Measurements from ENCODE around the gene BEST2. TPM values are rescaled to one million over a fixed set of nuclear protein-coding genes. Genes with fewer than 3 reads are reported as not detected.

The BEST2 gene
- total and polyA plus RNA-seq, 7 donors: 0.36 to 50.0 (median 45.1) TPM; not detected in 3

DNA sequence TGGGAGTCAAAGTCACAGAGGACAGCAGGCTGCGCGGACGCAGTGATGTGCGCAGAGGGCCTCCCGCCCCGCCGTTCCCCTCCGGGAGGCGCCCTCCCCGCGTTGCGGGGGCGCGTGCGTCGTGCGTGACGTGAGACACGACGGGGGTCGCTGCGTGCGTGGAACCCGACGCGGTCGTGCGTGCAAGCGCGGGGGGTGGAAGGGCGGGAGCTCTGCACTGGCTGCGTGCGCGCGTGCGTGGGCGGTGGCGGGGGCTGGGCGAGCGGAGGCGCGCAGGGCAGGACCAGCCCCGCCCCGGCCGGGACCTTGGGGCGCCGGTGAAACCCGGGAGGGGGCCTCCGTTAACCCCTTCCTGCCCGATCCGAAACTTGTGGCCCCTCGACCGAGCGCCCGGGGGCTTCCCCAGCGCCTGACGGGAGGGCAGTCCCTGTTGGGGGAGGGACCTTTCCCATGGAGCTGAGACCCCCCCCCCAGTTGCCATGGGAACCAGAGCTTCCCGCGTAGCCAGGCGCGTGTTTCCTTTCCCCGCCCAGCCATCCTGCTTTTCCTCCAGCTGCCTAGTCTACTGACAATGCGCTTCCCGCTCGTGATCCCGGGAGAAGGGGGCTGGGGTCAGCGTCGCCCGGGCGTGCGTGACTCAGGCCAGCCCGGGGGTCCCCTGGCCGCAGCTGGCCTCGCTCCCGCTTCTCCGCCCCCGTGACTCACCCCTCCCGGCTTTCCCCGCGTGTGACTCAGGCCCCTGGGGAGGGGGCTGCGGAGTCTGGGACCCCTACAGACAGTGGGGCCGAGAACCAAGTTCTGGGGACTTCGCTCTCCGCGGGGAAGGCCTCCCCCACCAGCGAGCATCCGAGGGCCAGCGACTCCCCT lies 31.1 kb downstream of the BEST2 start:
- Histone ChIP-seq H3K9me3 (no peaks in the 10 kb centered on the region), H3K4me1 (peaks cover 0 to 66% (median 59%) of the 10 kb centered on the region in 4 donors), H3K27me3 (no peaks in the 10 kb centered on the region), H3K36me3 (no peaks in the 10 kb centered on the region), H3K4me3 (peak overlapping the region; percentile 32 to 63 (median 52)), H3K27ac (peak overlapping the region; percentile 97 to 100 (median 98))
- peak; percentile 94 to 99 (median 98) for TF ChIP-seq EP300 (IDR thresholded peaks at IDR 0.05)
- TF ChIP-seq POLR2AphosphoS5 (IDR thresholded peaks at IDR 0.05): peak; percentile 88 to 96 (median 93)
- TF ChIP-seq, protein P1, sequence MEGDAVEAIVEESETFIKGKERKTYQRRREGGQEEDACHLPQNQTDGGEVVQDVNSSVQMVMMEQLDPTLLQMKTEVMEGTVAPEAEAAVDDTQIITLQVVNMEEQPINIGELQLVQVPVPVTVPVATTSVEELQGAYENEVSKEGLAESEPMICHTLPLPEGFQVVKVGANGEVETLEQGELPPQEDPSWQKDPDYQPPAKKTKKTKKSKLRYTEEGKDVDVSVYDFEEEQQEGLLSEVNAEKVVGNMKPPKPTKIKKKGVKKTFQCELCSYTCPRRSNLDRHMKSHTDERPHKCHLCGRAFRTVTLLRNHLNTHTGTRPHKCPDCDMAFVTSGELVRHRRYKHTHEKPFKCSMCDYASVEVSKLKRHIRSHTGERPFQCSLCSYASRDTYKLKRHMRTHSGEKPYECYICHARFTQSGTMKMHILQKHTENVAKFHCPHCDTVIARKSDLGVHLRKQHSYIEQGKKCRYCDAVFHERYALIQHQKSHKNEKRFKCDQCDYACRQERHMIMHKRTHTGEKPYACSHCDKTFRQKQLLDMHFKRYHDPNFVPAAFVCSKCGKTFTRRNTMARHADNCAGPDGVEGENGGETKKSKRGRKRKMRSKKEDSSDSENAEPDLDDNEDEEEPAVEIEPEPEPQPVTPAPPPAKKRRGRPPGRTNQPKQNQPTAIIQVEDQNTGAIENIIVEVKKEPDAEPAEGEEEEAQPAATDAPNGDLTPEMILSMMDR (IDR thresholded peaks at IDR 0.05): no peak
- peak; percentile 96 for DNase-seq
- WGBS, 2 donors: 1 to 2% methylated on average over 88 of the region's 88 CpGs
- intact Hi-C loops (cut with DNase I): no loop called here

DNA sequence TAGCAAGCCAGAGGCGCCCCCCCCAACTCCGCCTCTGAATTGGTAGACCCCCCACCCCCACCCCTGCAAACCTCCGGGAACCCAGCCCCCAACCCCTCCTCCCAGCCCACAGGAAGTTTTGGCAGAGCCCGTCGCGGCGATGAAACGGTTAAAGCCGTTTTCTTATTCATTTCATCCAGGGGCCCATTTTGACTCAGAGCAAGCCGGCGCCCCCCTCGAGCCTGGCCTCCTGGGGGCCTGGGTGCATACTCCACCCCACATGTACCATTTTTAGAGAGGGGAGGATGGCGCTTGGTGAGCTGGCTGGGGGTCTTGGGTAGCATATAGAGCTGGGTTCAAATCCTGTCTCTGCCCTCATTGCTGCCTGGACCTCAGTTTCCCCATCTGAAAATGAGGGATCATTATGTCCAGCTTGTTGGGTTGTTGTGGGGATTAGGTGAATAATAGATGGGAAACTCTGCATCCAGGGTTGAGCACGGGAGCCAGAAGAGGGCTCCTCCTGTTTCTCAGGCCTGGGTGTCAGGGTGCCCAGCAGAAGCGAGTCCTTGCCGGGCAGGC lies 31.8 kb downstream of the BEST2 start:
- Histone ChIP-seq H3K4me1 (peaks cover 0 to 67% (median 62%) of the 10 kb centered on the region in 4 donors), H3K4me3 (peak overlapping the region; percentile 32 to 63 (median 52)), H3K36me3 (no peaks in the 10 kb centered on the region), H3K27ac (peak overlapping the region; percentile 97 to 100 (median 98)), H3K9me3 (no peaks in the 10 kb centered on the region), H3K27me3 (no peaks in the 10 kb centered on the region)
- intact Hi-C loops (cut with DNase I): no loop called here
- TF ChIP-seq, protein P1 (IDR thresholded peaks at IDR 0.05): no peak
- no peak for TF ChIP-seq EP300 (IDR thresholded peaks at IDR 0.05)
- no peak for TF ChIP-seq POLR2AphosphoS5 (IDR thresholded peaks at IDR 0.05)
- no peak for TF ChIP-seq POLR2A (IDR thresholded peaks at IDR 0.05)
- WGBS, 2 donors: 11 to 13% methylated on average over 16 of the region's 16 CpGs
- no peak for DNase-seq

DNA sequence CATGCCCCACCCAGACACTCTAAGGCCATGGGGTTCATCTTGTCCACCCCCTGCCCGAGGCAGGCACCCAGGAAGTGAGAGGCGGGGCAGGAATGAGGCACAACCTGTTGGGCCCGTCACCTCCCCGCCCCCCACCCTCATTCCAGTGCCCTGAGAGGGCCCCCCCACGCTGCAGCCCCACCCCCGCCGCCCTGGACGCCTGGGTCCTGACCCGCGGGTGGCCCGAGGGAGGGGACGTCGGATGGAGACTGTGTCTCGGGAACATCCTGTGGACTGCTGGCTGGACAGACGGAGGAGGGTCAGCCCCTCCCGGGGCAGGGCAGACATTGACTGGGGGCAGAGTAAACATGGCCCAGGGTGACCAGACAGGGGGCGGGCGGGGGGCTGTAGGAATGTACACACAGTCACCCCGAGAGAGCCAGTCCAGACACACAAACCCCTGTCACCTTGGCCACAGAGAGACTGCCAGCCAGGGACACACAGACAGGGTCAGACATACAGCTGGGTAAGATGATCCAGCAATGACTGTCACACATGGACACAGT lies 32.3 kb downstream of the BEST2 start:
- intact Hi-C loops (cut with DNase I): no loop called here
- Histone ChIP-seq H3K27me3 (no peaks in the 10 kb centered on the region), H3K9me3 (no peaks in the 10 kb centered on the region), H3K36me3 (no peaks in the 10 kb centered on the region), H3K4me1 (peaks cover 0 to 67% (median 62%) of the 10 kb centered on the region in 4 donors), H3K27ac (peak overlapping the region; percentile 97 to 100 (median 98)), H3K4me3 (peak overlapping the region in 1 of 4 donors; percentile 63)
- TF ChIP-seq, protein P1 (IDR thresholded peaks at IDR 0.05): no peak
- TF ChIP-seq POLR2AphosphoS5 (IDR thresholded peaks at IDR 0.05) (no peak), POLR2A (IDR thresholded peaks at IDR 0.05) (no peak), EP300 (IDR thresholded peaks at IDR 0.05) (no peak)
- DNase-seq: no peak
- WGBS, 2 donors: 8 to 38% methylated on average over 19 of the region's 19 CpGs

DNA sequence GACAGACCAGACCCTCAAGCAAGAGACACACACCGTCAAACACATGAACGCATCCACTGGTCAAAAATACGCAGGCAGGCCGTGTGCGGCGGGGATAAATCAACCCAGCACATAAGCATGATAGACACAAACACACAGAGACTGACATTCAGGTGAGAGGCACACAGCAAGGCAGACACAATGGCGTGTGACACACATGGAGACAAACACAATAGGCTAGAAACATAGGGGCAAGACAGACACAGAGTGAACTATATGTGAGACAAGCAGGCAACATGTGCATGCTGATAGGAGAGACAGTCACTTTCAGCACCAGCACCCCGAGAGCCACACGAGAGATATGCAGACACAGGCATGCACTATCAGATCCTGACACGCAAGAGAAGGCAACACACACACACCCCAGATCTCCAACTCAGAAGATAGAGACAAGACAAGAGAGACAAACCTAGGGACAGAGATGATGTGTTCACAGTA lies 32.8 kb downstream of the BEST2 start:
- H3K4me3 ChIP-seq: peak overlapping the region in 1 of 4 donors; percentile 2
- TF ChIP-seq EP300 (IDR thresholded peaks at IDR 0.05): no peak
- TF ChIP-seq POLR2AphosphoS5 (IDR thresholded peaks at IDR 0.05): no peak
- TF ChIP-seq POLR2A (IDR thresholded peaks at IDR 0.05): no peak
- TF ChIP-seq, protein P1 (IDR thresholded peaks at IDR 0.05): no peak
- peak overlapping the region; percentile 97 to 100 (median 98) for H3K27ac ChIP-seq
- DNase-seq: no peak
- intact Hi-C loops (cut with DNase I): no loop called here
- H3K36me3 ChIP-seq: no peaks in the 10 kb centered on the region
- 64 to 68% methylated on average over 10 of the region's 10 CpGs for WGBS, 2 donors
- peaks cover 0 to 67% (median 62%) of the 10 kb centered on the region in 4 donors for H3K4me1 ChIP-seq
- no peaks in the 10 kb centered on the region for H3K9me3 ChIP-seq
- H3K27me3 ChIP-seq: no peaks in the 10 kb centered on the region
